HPDE6-E6E7 (cell line): ENCODE results near the gene EAF1.
"Not testable (repeated sequence)": the region's sequence is repeated elsewhere in the genome, so short reads cannot be mapped to it uniquely, and the experiment has no call there.

ENCODE experiments used
- DNase-seq: peaks from one replicate; pipeline ENCODE4 v3.0.0; 2011; ENCODE audit warnings: missing footprints; ENCODE audit errors: extremely low spot score

Gene EAF1

GRCh38 chr3:15405448-15406050, 21.8 kb upstream of the EAF1 start:
- DNase-seq = no peak

GRCh38 chr3:15409239-15409638, 18.2 kb upstream of the EAF1 start:
- DNase-seq = no peak

- no peak for DNase-seq
These were observed 17.6 kb upstream of the EAF1 start for GRCh38 chr3:15409774-15410173.

GRCh38 chr3:15410966-15411365, 16.4 kb upstream of the EAF1 start:
- not testable (repeated sequence) for DNase-seq

- no peak for DNase-seq
These were observed 6.5 kb upstream of the EAF1 start for GRCh38 chr3:15420871-15421270.

- DNase-seq = no peak
These were observed 749 bp upstream of the EAF1 start for GRCh38 chr3:15426579-15427118.

GRCh38 chr3:15427981-15428380, 583 bp downstream of the EAF1 start:
- no peak for DNase-seq

GRCh38 chr3:15428539-15428938, 1.1 kb downstream of the EAF1 start:
- peak; percentile 36 for DNase-seq

- no peak for DNase-seq
These were observed 1.7 kb downstream of the EAF1 start for GRCh38 chr3:15429080-15429479.

GRCh38 chr3:15430624-15431023, 3.2 kb downstream of the EAF1 start:
- DNase-seq = no peak

- no peak for DNase-seq
These were observed 3.9 kb downstream of the EAF1 start for GRCh38 chr3:15431256-15431837.

GRCh38 chr3:15433531-15433930, 6.1 kb downstream of the EAF1 start:
- DNase-seq = no peak

- no peak for DNase-seq
These were observed 7.4 kb downstream of the EAF1 start for GRCh38 chr3:15434756-15435155.

GRCh38 chr3:15436246-15436645, 8.8 kb downstream of the EAF1 start:
- DNase-seq = no peak

- DNase-seq = no peak
These were observed 11.6 kb downstream of the EAF1 start for GRCh38 chr3:15438983-15439382.

- no peak for DNase-seq
These were observed 12.1 kb downstream of the EAF1 start for GRCh38 chr3:15439476-15439875.

GRCh38 chr3:15440891-15441290, 13.5 kb downstream of the EAF1 start:
- DNase-seq = peak; percentile 20

GRCh38 chr3:15443826-15444524, 16.6 kb downstream of the EAF1 start:
- no peak for DNase-seq

- no peak for DNase-seq
These were observed 22.3 kb downstream of the EAF1 start for GRCh38 chr3:15449489-15450224.

GRCh38 chr3:15450438-15451215, 23.2 kb downstream of the EAF1 start:
- no peak for DNase-seq
